GM23248 (cell line): ENCODE data around the gene SPACDR.

ENCODE experiments used
- EZH2 ChIP-seq: fragments of 200-600 bp; sonication (generic); IDR thresholded peaks from 2 replicates; pipeline ENCODE4 v1.6.1; 2018; ENCODE audit warnings: antibody characterized with exemption, mild to moderate bottlenecking; ENCODE audit not compliant: insufficient read depth, poor library complexity, severe bottlenecking
- EZH2phosphoT487 ChIP-seq: fragments of 200-600 bp; sonication (generic); IDR thresholded peaks from 2 replicates; pipeline ENCODE4 v1.6.1; 2018; ENCODE audit warnings: antibody characterized with exemption, moderate library complexity, mild to moderate bottlenecking, low read depth; ENCODE audit not compliant: insufficient read depth

- TF ChIP-seq EZH2 (no peak), EZH2phosphoT487 (no peak)
Observed at GRCh38 chr7:100443096-100443840, 20.8 kb downstream of the SPACDR start.
